ENCODE measurements around the gene C4B.
"Not testable (repeated sequence)": the region's sequence is repeated elsewhere in the genome, so short reads cannot be mapped to it uniquely, and the experiment has no call there.

The C4B gene

DNA sequence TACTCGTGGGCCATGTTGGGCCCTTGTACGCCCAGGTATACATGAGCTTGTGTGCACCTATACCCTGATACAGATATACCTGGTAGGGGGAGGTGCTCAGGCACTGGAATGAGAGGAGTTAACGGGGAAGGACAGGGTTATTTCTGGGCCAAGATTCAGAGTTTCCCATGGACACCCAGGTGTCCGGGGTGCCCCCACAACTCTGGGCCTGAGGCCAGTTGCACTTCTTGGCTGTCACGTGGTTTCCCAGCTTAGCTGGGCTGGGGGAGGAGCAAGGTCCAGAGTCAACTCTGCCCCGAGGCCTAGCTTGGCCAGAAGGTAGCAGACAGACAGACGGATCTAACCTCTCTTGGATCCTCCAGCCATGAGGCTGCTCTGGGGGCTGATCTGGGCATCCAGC, 32.9 kb upstream of the C4B start, which contains the start of gene C4A:
Gene C4A, plus strand, starts transcription at position 314 of the 400 bp plus-strand sequence. Its CDS starts 51 bp downstream, at position 365.
- DNase-seq (ENCODE audit: low read depth), result not testable (repeated sequence)

DNA sequence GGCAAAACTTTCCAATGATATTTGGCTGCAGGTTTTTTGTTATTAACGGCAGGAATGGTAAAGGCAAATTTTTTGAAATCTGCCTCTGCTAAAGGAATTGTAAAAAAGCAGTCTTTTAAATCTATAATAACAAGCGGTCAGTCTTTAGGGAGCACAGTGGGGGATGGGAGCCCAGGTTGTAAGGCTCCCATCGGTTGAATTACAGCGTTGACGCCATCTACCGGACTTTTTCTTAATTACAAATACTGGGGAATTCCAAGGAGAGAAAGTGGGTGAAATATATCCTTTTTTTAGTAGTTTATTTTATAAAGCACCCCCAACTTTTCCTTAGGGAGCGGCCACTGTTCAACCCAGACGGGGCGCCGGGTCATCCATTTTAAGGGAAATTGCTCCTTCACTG, 25.2 kb upstream of the C4B start:
- not testable (repeated sequence) for DNase-seq (ENCODE audit: low read depth)

DNA sequence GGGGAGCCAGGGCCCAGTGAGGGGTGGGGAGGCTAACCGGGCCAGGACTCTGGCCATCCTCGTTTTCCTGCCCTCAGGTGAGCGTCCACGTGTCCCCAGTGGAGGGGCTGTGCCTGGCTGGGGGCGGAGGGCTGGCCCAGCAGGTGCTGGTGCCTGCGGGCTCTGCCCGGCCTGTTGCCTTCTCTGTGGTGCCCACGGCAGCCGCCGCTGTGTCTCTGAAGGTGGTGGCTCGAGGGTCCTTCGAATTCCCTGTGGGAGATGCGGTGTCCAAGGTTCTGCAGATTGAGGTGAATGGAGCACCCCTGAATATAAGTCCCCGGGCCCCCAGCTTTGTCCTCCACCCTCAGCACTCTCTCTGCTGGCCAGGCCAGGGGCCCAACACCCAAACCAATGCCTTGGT, 20.2 kb upstream of the C4B start:
- DNase-seq (ENCODE audit: low read depth), result not testable (repeated sequence)

DNA sequence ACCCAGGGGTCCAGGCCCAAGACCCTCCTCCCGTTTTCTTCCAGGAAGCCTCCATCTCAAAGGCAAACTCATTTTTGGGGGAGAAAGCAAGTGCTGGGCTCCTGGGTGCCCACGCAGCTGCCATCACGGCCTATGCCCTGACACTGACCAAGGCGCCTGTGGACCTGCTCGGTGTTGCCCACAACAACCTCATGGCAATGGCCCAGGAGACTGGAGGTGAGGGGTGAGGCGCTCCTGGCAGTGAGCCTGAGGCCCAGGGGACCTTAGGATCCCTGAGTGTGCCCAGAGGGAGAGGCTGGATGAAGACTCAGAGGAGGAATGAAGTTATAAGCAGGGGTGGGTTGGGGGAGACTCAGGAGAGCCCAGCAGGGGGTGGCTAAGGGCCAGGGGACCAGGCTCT, 18.2 kb upstream of the C4B start:
- DNase-seq (ENCODE audit: low read depth), result not testable (repeated sequence)

DNA sequence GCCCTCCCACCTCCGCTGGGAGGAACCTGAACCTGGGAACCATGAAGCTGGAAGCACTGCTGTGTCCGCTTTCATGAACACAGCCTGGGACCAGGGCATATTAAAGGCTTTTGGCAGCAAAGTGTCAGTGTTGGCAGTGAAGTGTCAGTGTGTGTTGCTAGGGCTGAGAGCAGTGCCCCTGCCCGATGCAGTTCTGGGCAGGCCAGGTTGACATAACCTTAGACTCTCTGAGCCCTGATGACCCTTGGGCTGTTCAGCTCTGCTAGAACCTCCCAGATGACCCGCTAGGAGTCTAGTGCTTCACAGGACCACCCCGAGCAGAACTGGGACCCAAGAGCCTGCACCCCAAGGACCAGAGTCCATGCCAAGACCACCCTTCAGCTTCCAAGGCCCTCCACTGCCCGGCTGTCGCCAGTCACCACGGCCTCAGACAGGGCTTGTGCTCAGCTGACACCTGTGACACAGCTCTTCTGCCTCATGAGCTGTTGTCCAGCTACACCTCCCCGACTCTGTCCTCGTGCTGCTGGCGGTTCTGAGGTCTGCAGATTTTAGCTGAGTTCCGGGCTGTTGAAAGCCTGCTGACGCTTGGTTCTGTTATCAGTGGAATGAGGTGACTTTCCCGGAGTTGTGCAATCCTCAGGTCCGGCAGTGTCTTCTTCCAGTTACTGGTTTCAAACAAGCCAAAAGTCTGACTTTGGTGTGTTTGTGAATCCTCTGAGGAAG, 11.9 kb upstream of the C4B start:
- DNase-seq (ENCODE audit: low read depth), result not testable (repeated sequence)

DNA sequence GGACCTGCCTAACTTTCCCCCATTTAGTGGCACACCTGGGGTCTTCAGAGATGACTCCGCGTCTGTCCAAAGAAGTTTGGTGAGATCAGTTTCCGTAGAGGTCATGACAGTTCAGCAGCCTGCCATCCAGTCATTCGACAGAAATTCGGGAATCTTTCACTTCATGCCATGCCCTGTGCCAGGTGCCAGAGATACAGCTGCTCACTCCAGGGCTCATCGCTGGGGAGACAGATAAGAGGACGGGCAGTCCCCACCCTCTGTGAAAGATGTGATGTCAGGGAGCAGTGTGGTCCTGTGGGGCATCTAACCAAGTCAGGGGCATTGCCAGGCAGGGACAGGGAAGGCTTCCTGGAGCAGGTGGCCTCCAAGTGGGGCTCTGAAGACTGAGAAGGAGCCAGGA, 11.3 kb upstream of the C4B start:
- DNase-seq (ENCODE audit: low read depth), result not testable (repeated sequence)

DNA sequence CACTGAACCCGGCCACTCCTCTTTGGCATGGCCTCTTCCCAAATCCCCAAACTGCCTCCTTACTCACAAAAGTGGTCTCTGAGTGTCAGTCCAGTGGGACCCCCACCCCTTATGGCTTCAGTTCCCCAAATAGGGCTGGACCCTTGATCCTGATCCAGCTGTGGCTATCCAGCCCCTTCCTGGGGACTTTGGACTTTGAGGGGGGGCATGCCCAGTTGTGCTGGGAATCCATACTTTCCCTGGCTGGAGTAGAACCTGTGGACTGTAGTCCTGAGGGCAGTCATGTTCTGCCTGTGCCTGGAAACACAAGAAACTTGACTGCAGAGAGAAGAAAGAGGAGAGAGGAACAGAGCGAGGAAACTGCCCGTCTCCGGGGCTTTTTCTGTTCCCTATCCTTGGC, 10.2 kb upstream of the C4B start:
- DNase-seq (ENCODE audit: low read depth), result not testable (repeated sequence)

DNA sequence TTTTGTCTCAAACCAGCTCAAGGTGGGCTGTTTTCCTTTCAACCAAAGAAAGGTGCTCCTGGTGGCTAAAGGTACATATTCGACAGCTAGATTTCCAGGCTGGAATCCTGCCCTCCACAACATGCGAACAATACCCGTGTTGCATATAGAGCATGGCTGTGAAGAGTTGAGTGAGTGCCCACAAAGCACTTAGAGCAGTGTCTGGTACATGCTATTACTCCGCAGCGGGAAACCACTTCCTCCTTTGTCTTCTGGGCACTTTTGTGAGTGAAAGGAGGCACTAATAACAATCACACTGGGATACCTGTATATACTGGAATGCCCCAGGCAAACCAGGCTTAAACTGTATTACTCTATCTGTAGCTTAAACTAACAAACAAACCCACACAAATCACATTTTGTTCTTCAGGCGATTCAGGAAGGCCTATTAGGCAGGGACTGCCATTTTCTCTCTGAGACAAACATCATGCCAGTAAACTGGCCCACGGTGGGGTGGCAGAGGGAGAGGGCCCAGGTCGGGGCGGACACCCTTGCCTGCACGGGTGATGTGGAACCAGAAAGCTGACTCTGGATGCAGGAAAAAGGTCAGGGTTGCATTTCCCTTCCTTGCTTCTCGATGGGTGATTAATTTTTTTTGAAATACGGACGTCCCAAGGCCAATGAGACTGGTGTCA, 9.6 kb upstream of the C4B start:
- not testable (repeated sequence) for DNase-seq (ENCODE audit: low read depth)

DNA sequence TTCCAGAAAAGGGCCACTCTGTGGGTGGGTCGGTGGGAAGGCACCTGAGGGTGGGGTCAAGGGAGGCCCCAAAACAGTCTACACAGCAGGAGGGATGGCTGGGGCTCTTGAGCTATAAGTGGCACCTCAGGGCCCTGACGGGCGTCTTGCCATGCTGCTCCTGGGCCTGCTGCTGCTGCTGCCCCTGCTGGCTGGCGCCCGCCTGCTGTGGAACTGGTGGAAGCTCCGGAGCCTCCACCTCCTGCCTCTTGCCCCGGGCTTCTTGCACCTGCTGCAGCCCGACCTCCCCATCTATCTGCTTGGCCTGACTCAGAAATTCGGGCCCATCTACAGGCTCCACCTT, 9.1 kb upstream of the C4B start:
- not testable (repeated sequence) for DNase-seq (ENCODE audit: low read depth)

DNA sequence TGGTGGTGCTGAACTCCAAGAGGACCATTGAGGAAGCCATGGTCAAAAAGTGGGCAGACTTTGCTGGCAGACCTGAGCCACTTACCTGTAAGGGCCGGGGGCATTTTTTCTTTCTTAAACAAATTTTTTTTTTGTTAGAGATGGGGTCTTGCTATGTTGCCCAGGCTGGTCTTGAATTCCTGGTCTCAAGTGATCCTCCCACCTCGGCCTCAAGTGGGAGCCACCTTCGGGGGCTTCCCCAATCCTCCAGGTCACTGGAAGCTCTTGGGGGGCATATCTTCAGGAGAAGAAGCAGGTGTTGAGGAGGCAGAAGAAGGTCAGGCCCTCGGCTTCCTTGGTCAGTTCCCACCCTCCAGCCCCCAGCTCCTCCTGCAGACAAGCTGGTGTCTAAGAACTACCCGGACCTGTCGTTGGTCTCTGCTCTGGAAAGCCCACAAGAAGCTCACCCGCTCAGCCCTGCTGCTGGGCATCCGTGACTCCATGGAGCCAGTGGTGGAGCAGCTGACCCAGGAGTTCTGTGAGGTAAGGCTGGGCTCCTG, 8.5 kb upstream of the C4B start:
- not testable (repeated sequence) for DNase-seq (ENCODE audit: low read depth)

DNA sequence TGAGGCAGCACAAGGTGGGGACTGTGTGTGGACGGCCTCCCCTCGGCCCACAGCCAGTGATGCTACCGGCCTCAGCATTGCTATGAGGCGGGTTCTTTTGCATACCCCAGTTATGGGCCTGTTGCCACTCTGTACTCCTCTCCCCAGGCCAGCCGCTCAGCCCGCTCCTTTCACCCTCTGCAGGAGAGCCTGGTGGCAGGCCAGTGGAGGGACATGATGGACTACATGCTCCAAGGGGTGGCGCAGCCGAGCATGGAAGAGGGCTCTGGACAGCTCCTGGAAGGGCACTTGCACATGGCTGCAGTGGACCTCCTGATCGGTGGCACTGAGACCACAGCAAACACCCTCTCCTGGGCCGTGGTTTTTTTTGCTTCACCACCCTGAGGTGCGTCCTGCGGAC, 7.5 kb upstream of the C4B start:
- DNase-seq (ENCODE audit: low read depth), result not testable (repeated sequence)

DNA sequence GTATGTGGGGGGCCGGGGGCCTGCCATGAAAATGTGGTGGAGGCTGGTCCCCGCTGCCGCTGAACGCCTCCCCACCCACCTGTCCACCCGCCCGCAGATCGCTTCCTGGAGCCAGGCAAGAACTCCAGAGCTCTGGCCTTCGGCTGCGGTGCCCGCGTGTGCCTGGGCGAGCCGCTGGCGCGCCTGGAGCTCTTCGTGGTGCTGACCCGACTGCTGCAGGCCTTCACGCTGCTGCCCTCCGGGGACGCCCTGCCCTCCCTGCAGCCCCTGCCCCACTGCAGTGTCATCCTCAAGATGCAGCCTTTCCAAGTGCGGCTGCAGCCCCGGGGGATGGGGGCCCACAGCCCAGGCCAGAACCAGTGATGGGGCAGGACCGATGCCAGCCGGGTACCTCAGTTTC, 6.6 kb upstream of the C4B start:
- not testable (repeated sequence) for DNase-seq (ENCODE audit: low read depth)

DNA sequence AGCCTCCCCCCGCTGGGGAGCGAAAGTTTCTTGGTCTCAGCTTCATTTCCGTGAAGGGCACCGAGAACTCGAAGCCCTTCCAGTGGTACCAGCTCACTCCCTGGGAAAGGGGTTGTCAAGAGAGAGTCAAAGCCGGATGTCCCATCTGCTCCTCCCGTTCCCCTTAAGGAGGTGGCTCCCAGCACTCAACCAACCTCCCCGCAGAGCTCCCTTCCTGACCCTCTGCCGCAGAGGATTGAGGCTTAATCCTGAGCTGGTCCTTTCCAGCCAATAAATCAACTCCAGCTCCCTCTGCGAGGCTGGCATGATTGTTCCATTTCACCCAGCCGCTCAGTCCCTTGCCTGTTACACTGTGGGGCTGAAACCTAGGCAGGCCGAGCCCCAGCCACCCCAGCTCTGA, 6.0 kb upstream of the C4B start:
- DNase-seq (ENCODE audit: low read depth), result not testable (repeated sequence)

DNA sequence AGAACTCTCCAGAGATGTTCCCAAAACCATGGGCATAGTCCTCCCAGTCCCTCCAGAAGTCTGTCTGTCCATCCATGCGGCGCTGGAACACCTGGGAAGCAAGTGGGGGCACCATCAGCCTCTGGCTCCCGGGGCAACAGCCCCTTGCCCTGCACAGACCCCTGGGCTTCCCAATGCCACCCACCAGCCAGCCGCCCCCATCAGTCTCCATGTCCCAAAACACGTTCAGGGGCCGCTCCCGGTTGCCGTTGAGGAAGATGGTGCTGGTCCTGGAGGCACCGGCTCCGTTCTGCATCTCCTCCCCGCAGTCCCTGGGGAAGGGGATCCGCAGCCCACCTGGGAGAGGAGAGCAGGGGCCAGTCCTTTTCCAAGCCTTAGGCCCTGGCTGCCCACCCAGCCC, 5.1 kb upstream of the C4B start:
- DNase-seq (ENCODE audit: low read depth), result not testable (repeated sequence)

DNA sequence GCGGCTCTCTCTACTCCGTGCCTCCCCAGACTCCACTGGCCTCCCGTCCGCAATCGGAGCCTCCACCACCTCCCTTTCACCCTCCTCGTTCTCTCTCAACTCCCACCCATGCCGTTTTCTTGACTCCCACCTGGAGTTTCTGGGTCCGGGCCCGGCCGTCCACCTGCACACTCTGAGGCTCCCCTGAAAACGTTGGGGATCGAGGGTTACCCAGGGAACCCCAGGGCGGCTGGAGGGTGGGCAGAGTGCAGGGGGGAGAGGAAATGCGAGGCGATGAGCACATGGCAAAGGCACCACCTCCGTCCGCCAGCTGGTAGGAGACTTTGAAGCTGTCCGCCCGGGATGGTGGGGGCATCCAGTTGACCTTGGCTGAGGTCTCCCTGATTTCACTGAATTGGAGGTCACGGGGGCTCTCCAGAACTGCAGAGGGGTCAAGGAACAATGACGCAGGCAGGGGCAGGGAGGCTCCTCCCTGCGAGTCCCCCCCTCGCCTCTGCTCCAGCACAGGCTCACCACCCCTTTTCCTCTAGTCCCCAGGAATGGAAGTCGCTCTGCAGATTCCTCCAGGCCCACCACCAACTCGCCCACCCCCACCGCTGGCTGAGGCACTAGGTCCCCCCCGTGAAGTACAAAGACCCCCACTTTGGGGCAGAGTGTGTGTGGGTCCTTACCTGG, 3.6 kb upstream of the C4B start:
- DNase-seq (ENCODE audit: low read depth), result not testable (repeated sequence)

DNA sequence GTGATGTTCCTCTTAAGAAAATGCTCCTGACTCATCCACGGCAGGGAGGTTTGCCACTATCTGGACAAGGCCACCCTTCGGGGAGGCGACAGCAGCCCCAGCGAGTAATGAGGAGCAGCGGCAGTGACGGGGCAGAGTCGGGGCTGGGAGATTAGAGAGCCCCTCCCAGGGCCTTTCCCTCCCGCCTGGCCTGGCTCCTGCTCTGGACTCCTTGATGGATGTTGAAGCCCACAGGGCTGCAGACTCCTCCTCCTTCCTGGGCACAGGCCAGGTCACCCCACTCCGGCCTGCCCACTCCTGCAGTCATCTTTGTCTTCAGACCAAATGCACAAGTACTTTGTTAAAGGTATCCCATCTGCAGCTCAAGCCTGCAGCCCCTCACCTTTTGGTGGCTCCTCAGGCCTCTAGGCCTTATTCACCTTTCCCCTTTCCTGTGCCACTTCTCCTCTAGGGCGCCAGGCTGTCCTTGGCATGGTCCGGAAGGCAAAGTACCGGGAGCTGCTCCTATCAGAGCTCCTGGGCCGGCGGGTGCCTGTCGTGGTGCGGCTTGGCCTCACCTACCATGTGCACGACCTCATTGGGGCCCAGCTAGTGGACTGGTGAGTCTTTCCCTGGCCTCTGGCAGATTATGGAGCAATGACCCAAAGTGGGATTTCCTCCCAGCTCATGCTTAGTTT, 1.5 kb upstream of the C4B start:
- not testable (repeated sequence) for DNase-seq (ENCODE audit: low read depth)

DNA sequence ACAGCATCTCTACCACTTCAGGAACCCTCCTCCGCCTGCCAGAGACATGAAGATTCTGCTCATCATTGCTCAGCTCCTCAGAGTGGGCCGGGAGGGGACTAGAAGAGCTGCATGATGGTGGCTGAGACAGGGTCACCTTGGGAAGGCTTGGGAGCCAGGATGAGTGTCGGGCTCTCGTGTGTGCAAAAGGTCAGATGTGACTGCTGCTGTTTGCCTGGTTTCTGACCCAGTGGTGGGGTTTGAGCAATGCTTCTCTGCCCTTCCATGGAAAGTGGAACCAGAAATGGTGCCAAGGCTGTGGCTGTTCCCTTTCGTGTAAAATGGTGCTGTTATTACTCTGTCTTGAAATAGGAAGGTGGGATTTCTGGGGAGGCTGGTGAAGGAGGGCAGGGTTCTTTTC, 857 bp upstream of the C4B start:
- DNase-seq (ENCODE audit: low read depth), result not testable (repeated sequence)

DNA sequence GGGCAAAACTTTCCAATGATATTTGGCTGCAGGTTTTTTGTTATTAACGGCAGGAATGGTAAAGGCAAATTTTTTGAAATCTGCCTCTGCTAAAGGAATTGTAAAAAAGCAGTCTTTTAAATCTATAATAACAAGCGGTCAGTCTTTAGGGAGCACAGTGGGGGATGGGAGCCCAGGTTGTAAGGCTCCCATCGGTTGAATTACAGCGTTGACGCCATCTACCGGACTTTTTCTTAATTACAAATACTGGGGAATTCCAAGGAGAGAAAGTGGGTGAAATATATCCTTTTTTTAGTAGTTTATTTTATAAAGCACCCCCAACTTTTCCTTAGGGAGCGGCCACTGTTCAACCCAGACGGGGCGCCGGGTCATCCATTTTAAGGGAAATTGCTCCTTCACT, 7.5 kb downstream of the C4B start:
- not testable (repeated sequence) for DNase-seq (ENCODE audit: low read depth)

DNA sequence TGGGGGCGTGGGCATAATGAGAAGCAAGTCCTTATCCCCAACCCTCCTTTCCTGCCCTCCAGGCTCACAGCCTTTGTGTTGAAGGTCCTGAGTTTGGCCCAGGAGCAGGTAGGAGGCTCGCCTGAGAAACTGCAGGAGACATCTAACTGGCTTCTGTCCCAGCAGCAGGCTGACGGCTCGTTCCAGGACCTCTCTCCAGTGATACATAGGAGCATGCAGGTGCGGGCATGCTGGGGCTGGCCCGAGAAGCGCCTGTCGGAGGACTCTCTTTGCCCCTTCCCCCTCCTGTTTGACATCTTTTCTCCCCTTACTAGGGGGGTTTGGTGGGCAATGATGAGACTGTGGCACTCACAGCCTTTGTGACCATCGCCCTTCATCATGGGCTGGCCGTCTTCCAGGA, 14.0 kb downstream of the C4B start:
- DNase-seq (ENCODE audit: low read depth), result not testable (repeated sequence)

DNA sequence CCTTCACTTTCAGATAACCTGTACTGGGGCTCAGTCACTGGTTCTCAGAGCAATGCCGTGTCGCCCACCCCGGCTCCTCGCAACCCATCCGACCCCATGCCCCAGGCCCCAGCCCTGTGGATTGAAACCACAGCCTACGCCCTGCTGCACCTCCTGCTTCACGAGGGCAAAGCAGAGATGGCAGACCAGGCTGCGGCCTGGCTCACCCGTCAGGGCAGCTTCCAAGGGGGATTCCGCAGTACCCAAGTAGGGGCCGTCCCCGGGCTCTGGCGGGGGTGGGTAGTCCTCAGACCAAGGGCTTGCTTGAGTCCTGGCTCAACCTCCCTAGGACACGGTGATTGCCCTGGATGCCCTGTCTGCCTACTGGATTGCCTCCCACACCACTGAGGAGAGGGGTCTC, 15.0 kb downstream of the C4B start:
- not testable (repeated sequence) for DNase-seq (ENCODE audit: low read depth)

DNA sequence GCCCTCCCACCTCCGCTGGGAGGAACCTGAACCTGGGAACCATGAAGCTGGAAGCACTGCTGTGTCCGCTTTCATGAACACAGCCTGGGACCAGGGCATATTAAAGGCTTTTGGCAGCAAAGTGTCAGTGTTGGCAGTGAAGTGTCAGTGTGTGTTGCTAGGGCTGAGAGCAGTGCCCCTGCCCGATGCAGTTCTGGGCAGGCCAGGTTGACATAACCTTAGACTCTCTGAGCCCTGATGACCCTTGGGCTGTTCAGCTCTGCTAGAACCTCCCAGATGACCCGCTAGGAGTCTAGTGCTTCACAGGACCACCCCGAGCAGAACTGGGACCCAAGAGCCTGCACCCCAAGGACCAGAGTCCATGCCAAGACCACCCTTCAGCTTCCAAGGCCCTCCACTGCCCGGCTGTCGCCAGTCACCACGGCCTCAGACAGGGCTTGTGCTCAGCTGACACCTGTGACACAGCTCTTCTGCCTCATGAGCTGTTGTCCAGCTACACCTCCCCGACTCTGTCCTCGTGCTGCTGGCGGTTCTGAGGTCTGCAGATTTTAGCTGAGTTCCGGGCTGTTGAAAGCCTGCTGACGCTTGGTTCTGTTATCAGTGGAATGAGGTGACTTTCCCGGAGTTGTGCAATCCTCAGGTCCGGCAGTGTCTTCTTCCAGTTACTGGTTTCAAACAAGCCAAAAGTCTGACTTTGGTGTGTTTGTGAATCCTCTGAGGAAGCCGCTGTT, 20.9 kb downstream of the C4B start:
- DNase-seq (ENCODE audit: low read depth), result not testable (repeated sequence)
